ENCODE measurements around the gene SEMA3C. TPM values are rescaled to one million over a fixed set of nuclear protein-coding genes. Genes with fewer than 3 reads are reported as not detected.

The SEMA3C gene
- total and polyA plus RNA-seq, 2 donors (not counting 3 experiments of a cell fraction or from before 2014, with no cell fraction given): 0.01 to 0.09 TPM

- Histone ChIP-seq H2AFZ (ENCODE audit: low read depth, low read length) (no peak overlapping the region), H3K36me3 (ENCODE audit: control insufficient read depth in 2 of 2, extremely low read depth in 1 of 2, insufficient read depth in 2 of 2, low read length in 2 of 2) (no peaks in the 10 kb centered on the region), H3K27me3 (ENCODE audit: control insufficient read depth in 2 of 2, insufficient read depth in 2 of 2, low read length in 2 of 2) (peaks cover 44 to 74% of the 10 kb centered on the region in 2 experiments), H3K9me1 (replicated peaks; ENCODE audit: control insufficient read depth, extremely low read depth, insufficient read depth, low read length) (no peaks in the 10 kb centered on the region), H3K27ac (ENCODE audit: insufficient read depth, low read depth, low read length) (no peak overlapping the region), H3K9ac (replicated peaks; ENCODE audit: extremely low read depth, insufficient read depth, low read length) (no peak overlapping the region), H3K4me2 (ENCODE audit: insufficient read depth, low read length) (no peak overlapping the region), H3K4me1 (ENCODE audit: control insufficient read depth, extremely low read depth, insufficient read depth, low read length) (peaks cover 5% of the 10 kb centered on the region), H3K9me3 (replicated peaks; ENCODE audit: control insufficient read depth, insufficient read depth, low read length) (no peaks in the 10 kb centered on the region), H3K79me2 (ENCODE audit: control insufficient read depth, insufficient read depth, low read length) (no peaks in the 10 kb centered on the region), H4K20me1 (replicated peaks; ENCODE audit: control insufficient read depth, extremely low read depth, insufficient read depth, low read length) (peaks cover 2% of the 10 kb centered on the region), H3K4me3 (replicated peaks in 1 of 3; ENCODE audit: insufficient read depth in 1 of 3, low read depth in 1 of 3, low read length in 3 of 3) (no peak overlapping the region)
- no TSS peak for BruUV-seq (replicated peaks)
- POLR2A ChIA-PET: no interaction called here
- CTCF ChIA-PET: interaction anchor here (1.2 to 1.5 kb wide), 2 partner anchors 533 to 546 kb away, joined by 3 to 5 read pairs; no protein-coding TSS in a partner anchor
- TF ChIP-seq CTCF (IDR thresholded peaks at IDR 0.05; ENCODE audit: extremely low read depth in 1 of 2, insufficient read depth in 1 of 2, low read depth in 1 of 2, low read length in 2 of 2): no peak
- TF ChIP-seq FOS (IDR thresholded peaks at IDR 0.05; ENCODE audit: borderline replicate concordance, insufficient read depth, low read length): no peak
- DNase-seq (ENCODE audit: low read depth, low spot score) (no peak), FAIRE-seq (no peak)
- intact Hi-C loops (cut with micrococcal nuclease) (loop anchor here (5.0 kb wide), 1 partner anchor 288 kb away; no protein-coding TSS in a partner anchor), dilution Hi-C loops (cut with MboI; ENCODE audit: extremely low pct_ligation_motif_present, low sequenced_read_pairs) (no loop called here)
These were observed 5.2 kb upstream of the SEMA3C start for GRCh38 chr7:80924090-80924489.

- H4K20me1 ChIP-seq (replicated peaks; ENCODE audit: control insufficient read depth, extremely low read depth, insufficient read depth, low read length): peaks cover 2% of the 10 kb centered on the region
- intact Hi-C loops (cut with micrococcal nuclease): loop anchor here (5.0 kb wide), 1 partner anchor 289 kb away; no protein-coding TSS in a partner anchor
- no TSS peak for BruUV-seq (replicated peaks)
These were observed 4.4 kb upstream of the SEMA3C start for GRCh38 chr7:80923211-80923612.

More at GRCh38 chr7:80923211-80923612, 4.4 kb upstream of the SEMA3C start:
- TF ChIP-seq MAX (IDR thresholded peaks at IDR 0.05; ENCODE audit: insufficient read depth, insufficient read length): no peak
- no peak for TF ChIP-seq CTCF (IDR thresholded peaks at IDR 0.05; ENCODE audit: extremely low read depth in 1 of 2, insufficient read depth in 1 of 2, low read depth in 1 of 2, low read length in 2 of 2)
- TF ChIP-seq FOS (IDR thresholded peaks at IDR 0.05; ENCODE audit: borderline replicate concordance, insufficient read depth, low read length): no peak
- no peak for TF ChIP-seq GATA2 (IDR thresholded peaks at IDR 0.05; ENCODE audit: insufficient read depth, insufficient read length, low read depth, low read length)
- no peak overlapping the region for H3K27ac ChIP-seq (ENCODE audit: insufficient read depth, low read depth, low read length)
- dilution Hi-C loops (cut with MboI; ENCODE audit: extremely low pct_ligation_motif_present, low sequenced_read_pairs): no loop called here
- POLR2A ChIA-PET: no interaction called here
- DNase-seq (ENCODE audit: low read depth, low spot score): no peak
- H2AFZ ChIP-seq (ENCODE audit: low read depth, low read length): no peak overlapping the region
- H3K4me2 ChIP-seq (ENCODE audit: insufficient read depth, low read length): no peak overlapping the region
- no peak overlapping the region for H3K4me3 ChIP-seq (replicated peaks in 1 of 3; ENCODE audit: insufficient read depth in 1 of 3, low read depth in 1 of 3, low read length in 3 of 3)
- no peaks in the 10 kb centered on the region for H3K9me1 ChIP-seq (replicated peaks; ENCODE audit: control insufficient read depth, extremely low read depth, insufficient read depth, low read length)
- H3K27me3 ChIP-seq (ENCODE audit: control insufficient read depth in 2 of 2, insufficient read depth in 2 of 2, low read length in 2 of 2): peaks cover 46 to 81% of the 10 kb centered on the region in 2 experiments
- no peak for FAIRE-seq
- CTCF ChIA-PET: interaction anchor here (1.5 kb wide), 1 partner anchor 534 kb away, joined by 5 read pairs; no protein-coding TSS in a partner anchor
- H3K4me1 ChIP-seq (ENCODE audit: control insufficient read depth, extremely low read depth, insufficient read depth, low read length): peaks cover 10% of the 10 kb centered on the region
- H3K9me3 ChIP-seq (replicated peaks; ENCODE audit: control insufficient read depth, insufficient read depth, low read length): no peaks in the 10 kb centered on the region
- H3K9ac ChIP-seq (replicated peaks; ENCODE audit: extremely low read depth, insufficient read depth, low read length): no peak overlapping the region
- no peaks in the 10 kb centered on the region for H3K79me2 ChIP-seq (ENCODE audit: control insufficient read depth, insufficient read depth, low read length)
- no peaks in the 10 kb centered on the region for H3K36me3 ChIP-seq (ENCODE audit: control insufficient read depth in 2 of 2, extremely low read depth in 1 of 2, insufficient read depth in 2 of 2, low read length in 2 of 2)
